Heart left ventricle (tissue), 16 donors: Measurements from ENCODE around the gene LPA. TPM values are rescaled to one million over a fixed set of nuclear protein-coding genes. Genes with fewer than 3 reads are reported as not detected.

ENCODE experiments used
- ATAC-seq, 4 donors: fragments of 200-7000 bp; cut with Tn5 transposase; one replicate each; pipeline ENCODE4 v1.9.1; 2020 to 2022; ENCODE audit warnings: moderate library complexity in 4 of 4, mild to moderate bottlenecking in 3 of 4, moderate number of reproducible peaks in 1 of 4
- DNase-seq, 5 donors: peaks; one replicate each; pipeline ENCODE4 v3.0.0-alpha.2; 2020
- H3K27ac ChIP-seq, 12 donors: fragments of 200-600 bp; sonication (generic) in 4 of 12; one replicate each; pipeline versions ENCODE4 v1.5.0 to v1.8.0; 2016 to 2022; ENCODE audit warnings: mild to moderate bottlenecking in 2 of 12
- H3K27me3 ChIP-seq, 9 donors: fragments of 200-600 bp; sonication (generic) in 2 of 9; one replicate each; pipeline versions ENCODE4 v1.5.1 to v1.8.0; 2016 to 2022; ENCODE audit warnings: mild to moderate bottlenecking in 3 of 9
- H3K36me3 ChIP-seq, 9 donors: fragments of 200-600 bp; sonication (generic) in 2 of 9; one replicate each; pipeline versions ENCODE4 v1.5.0 to v1.8.0; 2018 to 2022; ENCODE audit warnings: mild to moderate bottlenecking in 2 of 9
- H3K4me1 ChIP-seq, 12 donors: fragments of 200-600 bp; sonication (generic) in 4 of 12; one replicate each; pipeline versions ENCODE4 v1.5.0 to v1.8.0; 2016 to 2022; ENCODE audit warnings: mild to moderate bottlenecking in 3 of 12
- H3K4me3 ChIP-seq, 12 donors: fragments of 200-600 bp; sonication (generic) in 4 of 12; one replicate each; pipeline versions ENCODE4 v1.5.0 to v1.8.0; 2017 to 2022; ENCODE audit warnings: mild to moderate bottlenecking in 9 of 12, moderate library complexity in 4 of 12
- H3K9me3 ChIP-seq, 12 donors: fragments of 200-600 bp; sonication (generic) in 4 of 12; one replicate each; pipeline versions ENCODE4 v1.5.0 to v1.8.0; 2016 to 2022; ENCODE audit warnings: mild to moderate bottlenecking in 1 of 12
- POLR2A ChIP-seq, 2 donors: fragments of 450-650 bp; IDR thresholded peaks; one replicate each; pipeline ENCODE4 v1.6.1; 2017; ENCODE audit warnings: antibody characterized with exemption in 2 of 2, mild to moderate bottlenecking in 2 of 2, moderate library complexity in 2 of 2
- WGBS, 4 donors: extraction: QIAGEN DNeasy Blood & Tissue Kit in 2 of 4; methylation state at CpG; one replicate each; pipeline versions ENCODE4 v1.1.5 to v1.1.7; 2013 to 2018; 5-methylcytosine and 5-hydroxymethylcytosine counted together
- intact Hi-C, 10 donors: fragments of 100-400 bp; cut with DNase I; formaldehyde crosslinking; loops; one replicate each; pipeline versions ENCODE4 v1.11.1 to v1.14.2; 2022
- polyA plus RNA-seq, 2 donors: library from polyadenylated mRNA; stranded (reverse); fragments of 200-250 nt; gene quantifications; one replicate each; pipeline ENCODE4 v1.2.3, GENCODE V29; 2013
- total RNA-seq, 9 donors: library from RNA; depleted of rRNA in 2 of 9; stranded (reverse); fragments of >200 nt in 2 of 9; fragmentation: NEBNext Ultra II Directional in 3 of 9; extraction: Animal tissue kit (Norgen Biotek cat#: 25700) in 3 of 9; gene quantifications; one replicate each; pipeline versions ENCODE4 v1.1.0 to v1.2.4, GENCODE V29; 2016 to 2023
- TF ChIP-seq, protein P1 (sequence below), 12 donors: fragments of 200-600 bp; sonication (generic) in 4 of 12; IDR thresholded peaks; one replicate each; pipeline versions ENCODE4 v1.5.0 to v1.8.0; 2018 to 2022; ENCODE audit warnings: antibody characterized with exemption in 12 of 12, mild to moderate bottlenecking in 5 of 12
- donor health status: ischemic (EF 13 %, LVEDD 7.1; RV severe dilation, severe dysfunction).
- donor health status: healthy with polysubstance abuse.
- donor health status: DM: no; HTN: yes; CAD: no.
- donor health status: DM: no; HTN: no; CAD: no.
- donor health status: ischemic (EF 25% LVEDD 6.9; RV normal size, moderate dysfunction).
- donor health status: ischemic (EF 25% LVEDD 5.7; RV mildly dilated, moderate dysfunction).
- donor health status: healthy.
- donor health status: DM: yes; HTN: yes; CAD: no.
- donor health status: ischemic (EF 35%, LVEDD 5.7; RV mildly dilated, moderate dysfunction).
- donor health status: nonischemic (EF 11% LVEDD 7.7; RV severe dilation, severe dysfunction).
- donor health status: DM: yes; HTN: yes; CAD: no.
- donor health status: PGD.
- donor health status: ischemic (EF 29% LVEDD 5.4; RV normal size, mild dysfunction).
- donor health status: nonischemic (EF 23%, LVEDD 6.1; RV moderate dilation, normal function).

LPA gene
- total and polyA plus RNA-seq, 11 donors: 0.20 TPM; not detected in 10

DNA sequence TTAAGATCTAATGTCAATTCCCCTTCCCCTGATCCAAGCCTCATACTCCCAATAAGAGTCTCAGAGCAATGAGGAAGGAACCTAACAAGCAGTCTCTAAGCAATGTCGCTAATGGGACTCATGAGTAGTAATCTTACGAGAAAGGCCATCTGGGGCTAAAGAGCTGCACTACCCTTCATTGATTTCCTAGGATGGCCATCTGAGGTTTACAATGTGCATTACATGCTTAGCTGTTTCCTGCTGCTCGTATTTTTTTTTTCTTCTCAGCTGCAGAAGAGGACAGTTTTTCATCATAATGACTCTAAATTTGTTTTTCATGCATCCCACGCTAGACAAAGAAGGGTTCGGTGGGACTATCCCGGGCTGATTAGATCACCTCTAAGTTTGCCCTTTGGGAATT lies 119.3 kb downstream of the LPA start:
- Histone ChIP-seq H3K4me1 (no peaks in the 10 kb centered on the region), H3K9me3 (no peaks in the 10 kb centered on the region), H3K27me3 (peaks cover 0 to 10% (median 0%) of the 10 kb centered on the region in 9 donors), H3K4me3 (no peak overlapping the region), H3K27ac (no peak overlapping the region), H3K36me3 (no peaks in the 10 kb centered on the region)
- 75 to 86% (median 78%) methylated on average over 6 of the region's 6 CpGs for WGBS, 4 donors
- DNase-seq: no peak
- no peak for ATAC-seq
- TF ChIP-seq, protein P1, sequence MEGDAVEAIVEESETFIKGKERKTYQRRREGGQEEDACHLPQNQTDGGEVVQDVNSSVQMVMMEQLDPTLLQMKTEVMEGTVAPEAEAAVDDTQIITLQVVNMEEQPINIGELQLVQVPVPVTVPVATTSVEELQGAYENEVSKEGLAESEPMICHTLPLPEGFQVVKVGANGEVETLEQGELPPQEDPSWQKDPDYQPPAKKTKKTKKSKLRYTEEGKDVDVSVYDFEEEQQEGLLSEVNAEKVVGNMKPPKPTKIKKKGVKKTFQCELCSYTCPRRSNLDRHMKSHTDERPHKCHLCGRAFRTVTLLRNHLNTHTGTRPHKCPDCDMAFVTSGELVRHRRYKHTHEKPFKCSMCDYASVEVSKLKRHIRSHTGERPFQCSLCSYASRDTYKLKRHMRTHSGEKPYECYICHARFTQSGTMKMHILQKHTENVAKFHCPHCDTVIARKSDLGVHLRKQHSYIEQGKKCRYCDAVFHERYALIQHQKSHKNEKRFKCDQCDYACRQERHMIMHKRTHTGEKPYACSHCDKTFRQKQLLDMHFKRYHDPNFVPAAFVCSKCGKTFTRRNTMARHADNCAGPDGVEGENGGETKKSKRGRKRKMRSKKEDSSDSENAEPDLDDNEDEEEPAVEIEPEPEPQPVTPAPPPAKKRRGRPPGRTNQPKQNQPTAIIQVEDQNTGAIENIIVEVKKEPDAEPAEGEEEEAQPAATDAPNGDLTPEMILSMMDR (IDR thresholded peaks at IDR 0.05): no peak
- no peak for TF ChIP-seq POLR2A (IDR thresholded peaks at IDR 0.05)
- intact Hi-C loops: no loop called here

DNA sequence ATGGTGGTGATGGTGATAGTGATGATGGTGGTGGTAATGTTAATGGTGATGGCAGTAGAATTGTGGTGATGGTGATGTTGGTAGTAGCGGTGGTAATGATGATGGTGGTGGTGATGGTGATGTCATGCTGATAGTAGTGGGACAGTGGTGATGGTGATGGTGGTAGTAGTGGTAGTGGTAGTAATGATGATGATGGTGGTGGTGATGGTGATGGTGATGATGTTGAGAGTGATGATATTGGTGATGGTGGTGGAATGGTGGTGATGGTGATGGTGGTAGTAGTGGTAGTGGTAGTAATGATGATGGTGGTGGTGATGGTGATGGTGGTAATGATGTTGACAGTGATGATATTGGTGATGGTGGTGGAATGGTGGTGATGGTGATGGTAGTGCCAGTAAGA lies 128.8 kb downstream of the LPA start:
- ATAC-seq: no peak
- DNase-seq: no peak
- peaks cover 0 to 6% (median 0%) of the 10 kb centered on the region in 12 donors for H3K4me1 ChIP-seq
- TF ChIP-seq, protein P1 (IDR thresholded peaks at IDR 0.05): no peak
- no peak for TF ChIP-seq POLR2A (IDR thresholded peaks at IDR 0.05)
- no peak overlapping the region for H3K27ac ChIP-seq
- H3K4me3 ChIP-seq: no peak overlapping the region
- no peaks in the 10 kb centered on the region for H3K36me3 ChIP-seq
- no peaks in the 10 kb centered on the region for H3K9me3 ChIP-seq
- peaks cover 0 to 3% (median 0%) of the 10 kb centered on the region in 9 donors for H3K27me3 ChIP-seq
- intact Hi-C loops: loop anchor here in 8 of 10 donors (1.0 to 10.0 kb wide), 4 partner anchors 78 to 670 kb away; no protein-coding TSS in a partner anchor
- 85 to 100% (median 91%) methylated on average over 1 of the region's 1 CpG for WGBS, 4 donors

DNA sequence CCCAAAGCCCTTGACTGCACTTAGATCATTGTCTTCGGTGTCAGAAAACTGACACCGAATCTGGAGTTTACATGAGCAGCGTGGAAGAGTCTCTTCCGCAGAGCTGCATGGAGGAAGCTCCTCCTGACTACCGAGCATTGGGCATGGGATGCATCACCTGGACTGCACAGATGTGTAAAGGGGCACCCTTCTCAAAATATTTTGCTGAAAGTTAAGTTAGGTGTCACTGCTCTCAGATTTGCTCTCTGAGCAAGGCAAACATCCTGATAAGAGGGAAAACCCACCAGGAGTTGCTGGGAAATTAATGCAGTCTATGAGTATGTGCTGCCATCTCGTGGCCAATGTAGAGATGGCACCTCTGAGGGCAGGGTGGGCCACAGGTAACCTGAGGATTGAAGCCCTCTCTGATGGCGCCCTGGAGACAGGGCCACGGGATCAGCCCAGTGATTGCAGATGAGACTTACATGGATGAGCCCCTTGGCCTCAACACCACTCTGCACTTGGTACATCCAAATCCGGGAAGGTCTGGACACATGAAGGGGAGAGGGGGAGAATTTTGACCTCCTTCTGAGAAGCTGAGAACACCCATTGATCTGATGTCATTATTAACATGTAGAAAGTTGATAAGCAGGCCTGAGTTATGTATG lies 129.9 kb downstream of the LPA start:
- intact Hi-C loops: loop anchor here in 9 of 10 donors (1.0 to 10.0 kb wide), 4 partner anchors 14 to 669 kb away; no protein-coding TSS in a partner anchor
- H3K4me3 ChIP-seq: peak overlapping the region in 5 of 12 donors; percentile 8 to 42 (median 11)

DNA sequence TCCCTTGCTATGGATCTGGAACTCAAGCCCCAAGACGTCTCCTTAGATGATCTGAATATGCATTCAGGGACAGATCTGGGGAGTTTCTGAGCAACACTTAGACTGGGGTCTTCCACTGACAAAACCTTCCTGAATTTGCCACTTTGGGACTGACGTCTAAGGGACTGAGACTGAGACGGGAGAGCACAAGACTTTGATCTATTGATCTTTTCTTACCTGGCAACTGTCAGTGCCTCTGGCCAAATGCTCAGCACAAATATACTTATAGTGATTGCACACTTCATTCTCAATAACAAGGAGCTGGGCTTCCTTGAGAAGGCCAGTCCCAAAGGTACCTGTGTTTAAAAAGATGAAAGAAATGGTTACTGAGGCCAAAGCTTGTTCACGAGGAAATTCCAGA lies 131.8 kb downstream of the LPA start:
- Histone ChIP-seq H3K27ac (no peak overlapping the region), H3K27me3 (peaks cover 0 to 4% (median 0%) of the 10 kb centered on the region in 9 donors), H3K4me3 (no peak overlapping the region), H3K36me3 (no peaks in the 10 kb centered on the region), H3K4me1 (peaks cover 0 to 6% (median 0%) of the 10 kb centered on the region in 12 donors), H3K9me3 (no peaks in the 10 kb centered on the region)
- ATAC-seq (no peak), DNase-seq (no peak)
- TF ChIP-seq, protein P1 (IDR thresholded peaks at IDR 0.05): no peak
- no peak for TF ChIP-seq POLR2A (IDR thresholded peaks at IDR 0.05)
- 61 to 68% (median 62%) methylated on average over 4 of the region's 4 CpGs for WGBS, 4 donors
- intact Hi-C loops: loop anchor here in 7 of 10 donors (10.0 kb wide), 2 partner anchors 658 to 668 kb away; no protein-coding TSS in a partner anchor

More for the DNA sequence above, 129.9 kb downstream of the LPA start:
- ATAC-seq (peak; percentile 42 to 68 (median 56)), DNase-seq (peak; percentile 31 to 67 (median 34))
- no peak overlapping the region for H3K27ac ChIP-seq
- H3K36me3 ChIP-seq: no peaks in the 10 kb centered on the region
- peaks cover 0 to 4% (median 0%) of the 10 kb centered on the region in 9 donors for H3K27me3 ChIP-seq
- H3K9me3 ChIP-seq: no peaks in the 10 kb centered on the region
- peaks cover 0 to 6% (median 0%) of the 10 kb centered on the region in 12 donors for H3K4me1 ChIP-seq
- TF ChIP-seq, protein P1 (IDR thresholded peaks at IDR 0.05): peak; percentile 80 to 96 (median 90)
- no peak for TF ChIP-seq POLR2A (IDR thresholded peaks at IDR 0.05)
- WGBS, 4 donors: 8 to 19% (median 15%) methylated on average over 9 of the region's 9 CpGs
